Cardiac fibroblast (primary cell): Measurements from ENCODE around the gene TMED1.
"Not testable (repeated sequence)": the region's sequence is repeated elsewhere in the genome, so short reads cannot be mapped to it uniquely, and the experiment has no call there.

Source experiments
- DNase-seq, 2 donors: peaks; one replicate each; pipeline versions ENCODE4 v3.0.0 to v3.0.0-alpha.2; 2010; ENCODE audit warnings: low read depth in 2 of 2
- H3K4me3 ChIP-seq, 2 donors: replicated peaks in 1 of 2; 1 replicate in 1 of 2; 2 replicates in 1 of 2; pipeline ENCODE4 v1.5.1; 2011; ENCODE audit warnings: low read depth in 2 of 2, low read length in 2 of 2, mild to moderate bottlenecking in 2 of 2, moderate library complexity in 1 of 2
- TF ChIP-seq, protein P1 (sequence below): IDR thresholded peaks from one replicate; pipeline ENCODE4 v1.5.1; 2011; ENCODE audit warnings: low read depth, mild to moderate bottlenecking, low read length, inconsistent platforms

Gene TMED1

DNA sequence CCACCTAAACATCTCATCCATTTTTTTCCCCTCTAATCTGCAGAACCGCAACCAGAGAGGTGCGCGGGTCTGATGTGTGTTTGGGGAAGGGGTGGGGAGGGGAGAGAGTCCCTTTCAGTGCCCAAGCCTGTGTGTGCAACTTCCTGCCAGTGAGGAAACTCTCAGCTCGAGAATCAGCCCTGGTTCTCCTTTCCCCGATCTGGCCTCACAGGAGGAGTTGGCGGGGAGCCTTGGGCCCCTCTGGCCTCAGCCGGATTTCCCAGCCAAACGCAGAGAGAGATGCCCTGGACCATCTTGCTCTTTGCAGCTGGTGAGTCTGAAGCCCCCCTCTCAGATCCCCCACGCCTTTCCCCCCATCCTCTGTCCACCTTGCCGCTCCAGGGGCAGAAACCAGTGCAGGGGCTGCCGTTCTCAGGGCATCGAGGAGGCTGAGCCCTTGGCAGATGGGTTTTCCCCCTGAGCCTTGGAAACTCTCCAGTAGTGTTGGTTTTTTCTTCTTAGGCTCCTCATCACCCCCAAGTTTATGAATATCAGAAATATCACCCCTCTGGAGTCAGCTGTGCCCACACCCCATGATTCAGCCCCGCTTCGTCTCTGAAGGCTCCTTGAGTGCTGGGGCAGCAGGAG lies 12.3 kb upstream of the TMED1 start, which contains the start of gene C19orf38:
Gene C19orf38, plus strand, starts transcription at position 186 of the 627 bp plus-strand sequence. Its CDS starts 94 bp downstream, at position 280.
- TF ChIP-seq, protein P1, sequence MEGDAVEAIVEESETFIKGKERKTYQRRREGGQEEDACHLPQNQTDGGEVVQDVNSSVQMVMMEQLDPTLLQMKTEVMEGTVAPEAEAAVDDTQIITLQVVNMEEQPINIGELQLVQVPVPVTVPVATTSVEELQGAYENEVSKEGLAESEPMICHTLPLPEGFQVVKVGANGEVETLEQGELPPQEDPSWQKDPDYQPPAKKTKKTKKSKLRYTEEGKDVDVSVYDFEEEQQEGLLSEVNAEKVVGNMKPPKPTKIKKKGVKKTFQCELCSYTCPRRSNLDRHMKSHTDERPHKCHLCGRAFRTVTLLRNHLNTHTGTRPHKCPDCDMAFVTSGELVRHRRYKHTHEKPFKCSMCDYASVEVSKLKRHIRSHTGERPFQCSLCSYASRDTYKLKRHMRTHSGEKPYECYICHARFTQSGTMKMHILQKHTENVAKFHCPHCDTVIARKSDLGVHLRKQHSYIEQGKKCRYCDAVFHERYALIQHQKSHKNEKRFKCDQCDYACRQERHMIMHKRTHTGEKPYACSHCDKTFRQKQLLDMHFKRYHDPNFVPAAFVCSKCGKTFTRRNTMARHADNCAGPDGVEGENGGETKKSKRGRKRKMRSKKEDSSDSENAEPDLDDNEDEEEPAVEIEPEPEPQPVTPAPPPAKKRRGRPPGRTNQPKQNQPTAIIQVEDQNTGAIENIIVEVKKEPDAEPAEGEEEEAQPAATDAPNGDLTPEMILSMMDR = no peak
- H3K4me3 ChIP-seq = peak within 1 kb of the TSS in 1 of 2 donors; percentile 15
- peak in 1 of 2 donors; percentile 54 for DNase-seq

DNA sequence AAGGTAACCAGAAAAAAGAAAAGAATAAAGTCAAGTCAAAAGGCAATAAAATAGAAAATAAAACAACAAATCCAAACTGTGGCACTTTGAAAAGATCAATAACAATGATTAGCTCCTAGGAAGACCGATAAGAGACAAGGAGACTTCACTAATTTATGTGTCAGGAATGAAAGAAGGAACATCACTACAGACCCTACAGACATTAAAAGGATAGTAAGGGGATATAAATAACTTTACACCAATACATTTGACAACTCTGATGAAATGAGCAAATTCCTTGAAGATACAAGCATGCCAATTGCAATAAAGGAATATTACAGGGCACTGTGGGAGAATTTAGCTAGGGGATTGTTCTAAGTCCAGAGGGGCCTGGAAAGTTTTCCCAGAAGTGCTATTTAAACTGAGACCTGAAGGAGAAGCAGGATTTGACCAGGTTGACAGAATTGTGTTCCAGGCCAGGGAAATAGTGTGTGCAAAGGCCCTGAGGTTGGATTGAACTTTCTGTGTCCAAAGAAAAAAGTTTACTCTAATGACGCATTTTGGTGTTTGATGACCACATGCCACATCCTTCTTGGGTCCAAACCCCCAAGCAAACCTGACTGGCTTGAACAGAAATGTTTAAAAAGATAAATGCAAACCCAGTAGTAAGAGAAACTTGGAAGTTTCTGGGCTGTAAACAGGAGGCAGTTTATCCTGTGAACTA lies 10.6 kb upstream of the TMED1 start:
- H3K4me3 ChIP-seq = no peak overlapping the region
- no peak for DNase-seq
- TF ChIP-seq, protein P1 = no peak

- TF ChIP-seq, protein P1 = no peak
- H3K4me3 ChIP-seq = no peak overlapping the region
- DNase-seq = no peak
Observed at GRCh38 chr19:10842788-10843187, 6.8 kb upstream of the TMED1 start.

DNA sequence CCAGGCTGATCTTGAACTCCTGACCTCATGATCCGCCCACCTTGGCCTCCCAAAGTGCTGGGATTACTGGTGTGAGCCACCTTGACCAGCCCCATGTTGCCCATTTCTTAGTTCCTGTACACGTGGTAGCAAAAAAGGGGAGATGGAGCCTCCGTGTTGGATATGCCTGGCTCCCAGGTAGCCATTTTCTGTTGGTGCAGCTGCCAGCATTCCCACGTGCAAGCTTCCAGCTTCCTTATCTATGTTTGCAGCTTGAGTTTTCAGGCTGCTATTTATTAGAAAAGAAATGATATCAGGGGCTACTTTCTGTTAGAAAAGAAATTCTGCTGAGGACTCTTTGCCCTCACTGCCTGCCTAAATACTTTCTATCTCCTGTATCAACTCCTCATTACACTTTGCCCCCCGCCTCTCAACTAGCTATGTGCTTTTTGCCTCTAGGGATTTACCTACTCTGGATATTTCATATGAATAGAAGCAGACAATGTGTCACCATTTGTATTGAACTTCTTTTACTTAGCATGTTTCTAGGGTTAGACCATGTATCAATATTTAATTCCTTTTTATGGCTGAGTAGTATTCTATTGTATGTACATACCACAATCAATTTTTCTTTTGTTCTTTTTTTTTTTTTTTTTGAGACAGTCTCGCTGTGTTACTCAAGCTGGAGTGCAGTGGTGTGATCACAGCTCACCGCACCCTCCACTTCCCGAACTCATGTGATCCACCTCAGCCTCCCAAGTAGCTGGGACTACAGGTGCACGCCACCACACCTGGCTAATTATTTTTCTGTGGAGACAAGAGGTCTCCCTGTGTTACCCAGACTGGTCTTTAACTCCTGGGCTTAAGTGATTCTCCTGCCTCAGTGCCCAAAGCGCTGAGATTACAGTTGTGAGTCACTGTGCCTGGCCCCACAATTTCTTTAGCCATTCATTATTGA lies 3.4 kb upstream of the TMED1 start:
- DNase-seq = no peak
- TF ChIP-seq, protein P1 = no peak
- H3K4me3 ChIP-seq = no peak overlapping the region

DNA sequence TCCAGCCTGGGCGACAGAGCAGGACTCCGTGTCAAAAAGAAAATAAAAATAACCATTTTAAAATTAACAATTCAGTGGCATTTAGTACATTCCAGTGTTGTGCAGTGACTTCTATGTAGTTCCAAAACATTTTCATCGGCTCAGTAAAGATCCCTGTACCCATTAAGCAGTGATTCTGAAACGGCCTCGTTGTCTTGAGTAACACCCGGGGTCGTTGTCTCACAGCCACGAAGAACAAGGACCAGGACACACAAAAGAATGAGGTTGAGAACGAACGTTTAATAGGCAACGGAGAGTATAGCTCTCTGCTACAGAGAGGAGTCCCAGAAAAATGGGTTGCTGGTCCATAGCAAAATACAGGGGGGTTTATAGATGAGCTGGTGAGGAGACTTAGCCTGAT lies 2.4 kb upstream of the TMED1 start:
- DNase-seq = no peak
- H3K4me3 ChIP-seq = no peak overlapping the region
- TF ChIP-seq, protein P1 = no peak

DNA sequence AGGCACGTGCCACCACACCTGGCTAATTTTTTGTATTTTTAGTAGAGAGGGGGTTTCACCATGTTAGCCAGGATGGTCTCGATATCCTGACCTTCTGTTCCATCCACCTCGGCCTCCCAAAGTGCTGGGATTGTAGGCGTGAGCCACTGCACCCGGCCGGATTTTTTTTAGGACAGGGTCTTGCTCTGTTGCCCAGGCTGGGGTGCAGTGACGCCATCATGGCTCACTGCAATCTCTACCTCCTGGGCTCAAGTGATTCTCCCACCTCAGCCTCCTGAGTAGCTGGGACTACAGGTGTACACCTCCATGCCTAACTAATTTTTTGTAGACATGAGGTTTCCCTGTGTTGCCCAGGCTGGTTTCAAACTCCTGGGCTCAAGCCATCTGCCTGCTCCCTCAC lies 1.6 kb upstream of the TMED1 start:
- not testable (repeated sequence) for DNase-seq, H3K4me3 ChIP-seq
